Prostate gland (tissue), 2 donors: Measurements from ENCODE around the gene SBDS.

ENCODE experiments used
- POLR2A ChIP-seq: fragments of 450-650 bp; IDR thresholded peaks from one replicate; pipeline ENCODE4 v1.6.1; 2016; ENCODE audit warnings: antibody characterized with exemption, mild to moderate bottlenecking
- TF ChIP-seq, protein P1 (sequence below), 4 experiments: fragments of 200-600 bp in 2 of 4; fragments of 450-650 bp in 2 of 4; sonication (generic) in 2 of 4; IDR thresholded peaks; 1 replicate in 3 of 4; 2 replicates in 1 of 4; pipeline ENCODE4 v1.5.1; 2016 to 2019; ENCODE audit warnings: antibody characterized with exemption in 4 of 4, mild to moderate bottlenecking in 2 of 4, moderate library complexity in 2 of 4

GRCh38 chr7:67021260-67021659 is 25.9 kb upstream of the SBDS start:
- TF ChIP-seq POLR2A = no peak
- TF ChIP-seq, protein P1, sequence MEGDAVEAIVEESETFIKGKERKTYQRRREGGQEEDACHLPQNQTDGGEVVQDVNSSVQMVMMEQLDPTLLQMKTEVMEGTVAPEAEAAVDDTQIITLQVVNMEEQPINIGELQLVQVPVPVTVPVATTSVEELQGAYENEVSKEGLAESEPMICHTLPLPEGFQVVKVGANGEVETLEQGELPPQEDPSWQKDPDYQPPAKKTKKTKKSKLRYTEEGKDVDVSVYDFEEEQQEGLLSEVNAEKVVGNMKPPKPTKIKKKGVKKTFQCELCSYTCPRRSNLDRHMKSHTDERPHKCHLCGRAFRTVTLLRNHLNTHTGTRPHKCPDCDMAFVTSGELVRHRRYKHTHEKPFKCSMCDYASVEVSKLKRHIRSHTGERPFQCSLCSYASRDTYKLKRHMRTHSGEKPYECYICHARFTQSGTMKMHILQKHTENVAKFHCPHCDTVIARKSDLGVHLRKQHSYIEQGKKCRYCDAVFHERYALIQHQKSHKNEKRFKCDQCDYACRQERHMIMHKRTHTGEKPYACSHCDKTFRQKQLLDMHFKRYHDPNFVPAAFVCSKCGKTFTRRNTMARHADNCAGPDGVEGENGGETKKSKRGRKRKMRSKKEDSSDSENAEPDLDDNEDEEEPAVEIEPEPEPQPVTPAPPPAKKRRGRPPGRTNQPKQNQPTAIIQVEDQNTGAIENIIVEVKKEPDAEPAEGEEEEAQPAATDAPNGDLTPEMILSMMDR (IDR thresholded peaks at IDR 0.05) = no peak
